HG02870 (cell line): ENCODE results near the gene SDSL.

Experiments
- ATAC-seq: cut with Tn5 transposase; IDR thresholded peaks from one replicate; pipeline ENCODE4 v1.9.1; 2021; ENCODE audit warnings: mild to moderate bottlenecking, moderate library complexity; ENCODE audit not compliant: unreplicated experiment

Gene SDSL, protein sequence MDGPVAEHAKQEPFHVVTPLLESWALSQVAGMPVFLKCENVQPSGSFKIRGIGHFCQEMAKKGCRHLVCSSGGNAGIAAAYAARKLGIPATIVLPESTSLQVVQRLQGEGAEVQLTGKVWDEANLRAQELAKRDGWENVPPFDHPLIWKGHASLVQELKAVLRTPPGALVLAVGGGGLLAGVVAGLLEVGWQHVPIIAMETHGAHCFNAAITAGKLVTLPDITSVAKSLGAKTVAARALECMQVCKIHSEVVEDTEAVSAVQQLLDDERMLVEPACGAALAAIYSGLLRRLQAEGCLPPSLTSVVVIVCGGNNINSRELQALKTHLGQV

DNA sequence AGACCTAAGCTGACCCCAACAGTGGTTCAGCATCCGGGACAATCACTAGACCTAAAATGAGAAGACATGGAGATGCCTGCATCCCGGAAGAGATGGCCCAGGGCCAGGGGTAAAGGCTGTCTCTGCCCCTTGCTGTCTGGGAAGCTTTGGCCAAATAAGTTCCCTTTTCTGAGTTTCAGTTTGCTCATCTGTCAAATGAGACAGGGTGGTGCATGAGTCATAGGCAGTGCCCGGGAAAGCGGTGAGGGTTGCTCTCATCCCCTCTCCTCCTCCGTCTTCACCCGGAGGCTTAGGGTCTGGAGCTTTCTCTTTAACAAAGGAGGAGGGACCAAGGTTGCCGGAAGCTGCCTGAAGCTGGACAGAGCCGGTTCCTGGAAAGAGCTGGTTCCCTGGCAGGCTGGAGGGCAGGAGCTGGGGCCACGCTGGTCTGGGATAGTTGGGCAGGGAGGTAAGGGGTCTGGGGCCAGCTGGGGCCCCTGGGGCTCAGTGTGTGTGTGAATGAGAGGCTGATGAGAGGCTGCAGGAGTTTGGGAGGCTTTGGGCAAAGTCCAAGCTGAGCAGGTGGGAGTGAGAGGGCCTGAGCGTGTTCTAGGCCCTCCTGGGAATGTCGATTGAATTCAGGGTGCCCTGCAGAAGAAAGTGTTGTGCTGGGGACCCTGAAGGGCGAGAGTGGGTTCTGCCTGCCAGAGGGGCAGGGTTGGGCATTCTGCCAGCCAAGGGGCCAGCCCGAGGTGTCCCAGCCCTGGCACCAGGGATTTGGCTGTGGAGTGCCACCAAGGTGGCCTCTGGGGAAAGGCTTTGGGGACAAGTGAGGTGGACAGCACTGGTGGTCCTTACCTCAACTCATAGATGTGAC lies at the start of gene SDSL:
TSS of gene SDSL (plus strand) at position 351 of the 856 bp plus-strand sequence. CDS start 5,603 bp downstream, outside the sequence.
- peak; percentile 88 for ATAC-seq

DNA sequence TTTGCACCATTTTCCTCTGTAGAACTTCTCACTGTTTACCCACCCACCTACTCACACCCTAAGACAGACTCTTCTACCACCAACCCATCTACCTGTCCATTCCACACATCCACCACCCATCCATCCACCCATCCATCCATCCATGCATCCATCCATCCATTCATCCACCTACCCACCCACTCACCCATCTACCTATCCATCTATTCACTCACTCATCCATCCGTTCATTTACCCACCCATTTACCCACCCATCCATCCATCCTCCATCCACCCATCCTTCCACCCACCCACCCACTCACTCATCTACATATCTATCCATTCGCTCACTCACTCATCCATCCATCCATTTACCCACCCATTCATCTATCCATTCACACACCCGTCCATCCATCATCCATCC lies 48.7 kb upstream of the SDSL start:
- ATAC-seq = no peak

DNA sequence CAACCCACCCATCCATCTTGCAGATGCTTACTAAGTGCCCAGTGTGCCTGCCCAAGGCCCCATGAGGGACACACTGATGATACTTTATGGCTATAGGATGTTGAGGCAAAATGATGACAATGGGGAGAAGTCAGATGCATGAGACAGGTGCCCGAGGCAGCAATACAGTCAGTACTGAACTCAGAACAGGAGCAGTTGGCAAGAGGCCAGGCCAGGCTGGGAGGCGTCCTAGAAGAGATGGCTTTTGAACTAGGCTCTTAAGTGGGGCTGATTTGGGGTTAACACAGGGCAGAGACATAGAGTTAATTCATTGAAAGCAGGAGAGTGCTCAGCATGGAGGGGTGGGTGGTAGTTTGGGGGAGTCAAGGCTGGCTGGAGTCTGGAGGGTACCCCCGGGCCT lies 48.2 kb upstream of the SDSL start:
- no peak for ATAC-seq

DNA sequence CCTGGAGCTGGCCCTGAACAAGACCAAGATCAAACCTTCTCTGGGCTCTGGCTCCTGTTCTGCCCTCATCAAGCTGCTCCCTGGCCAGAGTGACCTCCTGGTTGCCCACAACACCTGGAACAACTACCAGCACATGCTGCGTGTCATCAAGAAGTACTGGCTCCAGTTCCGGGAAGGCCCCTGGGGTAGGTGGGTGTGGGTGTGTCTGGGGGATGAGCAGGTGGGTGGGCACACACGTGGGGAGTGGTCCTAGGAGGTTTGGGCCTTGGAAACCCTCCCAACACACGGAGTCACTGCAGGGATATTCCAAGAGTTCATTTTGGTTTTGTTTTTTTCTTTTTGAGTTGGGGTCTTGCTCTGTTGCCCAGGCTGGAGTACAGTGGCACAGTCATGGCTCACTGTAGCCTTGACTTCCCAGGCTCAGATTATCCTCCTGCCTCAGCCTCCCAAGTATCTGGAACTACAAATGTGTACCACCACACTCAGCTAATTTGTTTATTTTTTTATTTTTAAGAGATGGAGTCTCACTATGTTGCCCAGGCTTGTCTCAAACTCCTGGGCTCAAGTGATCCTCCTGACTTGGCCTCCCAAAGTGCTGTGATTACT lies 47.3 kb upstream of the SDSL start:
- ATAC-seq = no peak

DNA sequence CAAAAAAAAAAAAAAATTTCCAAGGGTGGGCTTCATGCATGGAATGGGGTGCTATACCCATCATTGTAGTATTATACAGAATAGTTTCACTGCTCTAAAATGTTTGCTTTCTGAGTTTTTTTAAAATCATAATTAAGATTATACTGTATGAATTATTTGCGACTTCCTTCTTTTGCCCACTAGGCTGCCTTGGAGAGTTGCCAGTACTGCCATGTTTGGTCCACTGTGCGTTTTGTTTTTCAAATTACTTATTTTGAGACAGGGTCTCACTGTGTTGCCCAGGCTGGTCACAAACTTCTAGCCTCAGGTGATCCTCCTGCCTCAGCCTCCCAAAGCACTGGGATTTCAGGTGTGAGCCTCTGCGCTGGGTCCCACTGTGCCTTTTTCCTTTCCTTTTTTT lies 43.9 kb upstream of the SDSL start:
- ATAC-seq = no peak

DNA sequence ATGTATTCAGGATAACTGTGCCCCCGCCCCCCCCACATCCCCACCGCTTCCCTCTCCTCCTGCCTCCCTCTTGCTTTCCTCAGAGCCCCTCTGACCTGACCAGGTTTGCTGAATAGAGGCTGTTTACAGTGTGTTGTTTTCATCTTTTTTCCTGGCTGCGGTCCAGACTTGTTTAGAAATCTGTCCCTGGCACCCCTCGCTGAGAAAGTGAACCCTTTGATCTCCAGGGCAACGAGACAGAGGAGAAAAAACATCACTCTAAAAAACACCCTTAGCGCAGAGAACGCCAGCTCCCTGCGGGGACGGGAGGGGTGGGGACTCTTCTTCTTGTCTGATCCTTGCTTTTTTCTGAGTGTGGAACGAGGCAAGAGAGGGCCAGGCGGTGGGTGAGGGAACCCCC lies 41.0 kb upstream of the SDSL start:
- no peak for ATAC-seq

DNA sequence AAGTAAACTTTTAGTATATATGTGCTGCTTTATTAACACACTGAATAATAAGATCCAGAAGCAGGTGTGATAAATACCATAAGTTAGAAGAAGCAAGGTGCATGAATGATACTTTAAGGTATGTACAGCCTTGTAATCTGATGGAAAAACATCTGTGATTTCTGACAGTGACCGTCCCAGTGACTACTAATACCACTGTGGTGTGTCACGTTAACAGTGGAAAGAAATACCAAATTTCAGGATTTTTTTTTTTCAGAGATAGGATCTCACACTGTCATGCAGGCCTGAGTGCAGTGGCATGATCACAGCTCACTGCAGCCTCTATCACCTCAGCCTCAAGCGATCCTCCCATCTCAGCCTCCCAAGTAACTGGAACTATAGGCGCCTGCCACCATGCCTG lies 40.0 kb upstream of the SDSL start:
- no peak for ATAC-seq

DNA sequence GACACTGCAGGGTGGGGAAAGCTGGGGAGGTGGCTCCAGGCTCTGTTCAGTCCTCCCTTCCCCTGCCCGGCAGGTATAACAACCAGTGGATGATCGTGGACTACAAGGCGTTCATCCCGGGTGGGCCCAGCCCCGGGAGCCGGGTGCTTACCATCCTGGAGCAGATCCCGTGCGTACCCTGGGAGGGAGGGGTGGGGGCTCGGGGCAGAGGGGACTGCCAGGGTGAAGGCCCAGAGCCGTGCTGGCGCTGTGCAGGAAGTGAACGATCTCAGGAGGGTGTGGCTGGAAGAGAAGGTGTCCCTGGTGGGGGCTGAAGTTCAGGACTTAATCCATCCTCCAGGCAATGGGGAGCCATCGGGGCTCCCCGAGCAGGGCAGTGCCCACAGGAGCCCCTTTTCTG lies 37.4 kb upstream of the SDSL start:
- ATAC-seq = no peak

DNA sequence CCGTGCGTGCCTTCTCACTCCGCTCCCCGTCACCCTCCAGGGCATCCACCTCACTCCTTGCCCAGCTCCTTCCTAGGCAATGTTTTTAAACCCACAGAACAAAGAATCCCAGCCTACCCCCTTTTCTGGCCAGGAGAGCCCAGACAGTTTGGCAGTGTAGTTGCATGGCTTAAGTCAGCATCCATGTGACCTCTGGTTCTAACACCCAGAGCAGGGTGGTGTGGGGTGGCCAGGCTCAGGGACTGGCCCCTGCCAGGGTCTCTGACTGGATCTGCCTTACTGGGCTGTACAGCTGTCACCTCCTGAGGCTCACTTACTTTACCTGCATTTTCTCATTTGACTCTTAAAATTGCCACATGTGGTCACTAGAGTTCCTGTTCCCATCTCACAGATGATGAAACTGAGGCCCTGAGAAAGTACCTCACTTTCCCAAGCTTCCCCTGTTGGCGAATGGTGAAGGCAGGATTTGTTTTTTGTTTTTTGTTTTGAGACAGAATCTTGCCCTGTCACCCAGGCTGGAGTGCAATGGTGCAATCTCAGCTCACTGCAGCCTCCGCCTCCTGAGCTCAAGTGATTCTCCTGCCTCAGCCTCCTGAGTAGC lies 36.8 kb upstream of the SDSL start:
- no peak for ATAC-seq

DNA sequence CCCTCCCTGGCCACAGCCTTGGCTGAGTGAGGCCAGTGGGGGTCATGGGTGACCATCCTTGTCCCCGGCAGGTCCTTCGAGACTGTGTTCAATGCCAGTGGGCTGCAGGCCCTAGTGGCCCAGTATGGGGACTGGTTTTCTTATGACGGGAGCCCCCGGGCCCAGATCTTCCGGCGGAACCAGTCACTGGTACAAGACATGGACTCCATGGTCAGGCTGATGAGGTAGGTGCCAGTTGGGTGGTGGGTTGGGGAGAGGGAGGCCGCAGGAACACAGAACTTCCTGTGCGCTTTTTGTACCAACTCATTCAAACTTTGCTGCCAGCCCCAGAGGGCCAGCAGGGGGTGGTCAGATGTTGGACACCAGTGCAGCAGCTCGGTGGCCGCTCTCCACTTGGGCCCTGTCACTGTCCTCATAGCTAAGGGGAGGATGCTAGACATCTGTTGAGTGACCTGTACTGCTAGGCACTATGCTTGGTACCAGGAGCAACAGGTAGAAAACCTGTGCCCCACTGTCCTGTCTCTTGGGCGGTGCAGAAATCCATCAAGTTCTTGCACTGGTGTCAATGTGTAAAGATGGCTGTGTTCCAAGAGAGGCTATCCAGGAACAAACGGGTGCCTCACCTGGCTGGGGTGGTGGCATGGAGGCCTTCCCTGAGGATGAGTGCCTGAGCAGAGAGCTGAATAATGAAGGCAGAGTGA lies 35.2 kb upstream of the SDSL start:
- no peak for ATAC-seq

DNA sequence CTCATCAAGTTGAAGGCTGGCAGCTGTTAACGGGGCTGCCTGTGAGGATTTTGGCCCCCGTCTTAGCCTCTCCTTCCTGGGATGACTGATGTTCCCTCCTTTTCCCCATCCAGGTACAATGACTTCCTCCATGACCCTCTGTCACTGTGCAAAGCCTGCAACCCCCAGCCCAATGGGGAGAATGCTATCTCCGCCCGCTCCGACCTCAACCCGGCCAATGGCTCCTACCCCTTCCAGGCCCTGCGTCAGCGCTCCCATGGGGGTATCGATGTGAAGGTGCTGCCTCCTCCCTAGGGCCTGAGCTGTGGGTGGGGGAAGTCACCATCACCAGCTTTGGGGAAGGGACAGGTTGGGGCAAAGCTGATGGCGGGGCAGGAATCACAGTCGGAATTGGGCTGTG lies 34.5 kb upstream of the SDSL start:
- ATAC-seq = no peak

DNA sequence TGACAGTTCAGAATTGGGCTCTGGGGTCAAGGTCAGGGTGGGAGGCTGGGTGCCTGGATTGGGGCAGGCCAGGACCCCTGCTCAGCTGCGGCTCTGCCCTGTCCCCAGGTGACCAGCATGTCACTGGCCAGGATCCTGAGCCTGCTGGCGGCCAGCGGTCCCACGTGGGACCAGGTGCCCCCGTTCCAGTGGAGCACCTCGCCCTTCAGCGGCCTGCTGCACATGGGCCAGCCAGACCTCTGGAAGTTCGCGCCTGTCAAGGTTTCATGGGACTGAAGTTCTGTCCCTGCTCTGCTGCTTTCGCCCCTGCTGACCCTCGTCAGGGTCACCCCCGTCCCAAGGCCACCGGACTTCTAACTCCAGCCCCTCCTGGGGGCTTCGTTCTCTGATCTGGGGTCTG lies 33.8 kb upstream of the SDSL start:
- ATAC-seq = no peak

DNA sequence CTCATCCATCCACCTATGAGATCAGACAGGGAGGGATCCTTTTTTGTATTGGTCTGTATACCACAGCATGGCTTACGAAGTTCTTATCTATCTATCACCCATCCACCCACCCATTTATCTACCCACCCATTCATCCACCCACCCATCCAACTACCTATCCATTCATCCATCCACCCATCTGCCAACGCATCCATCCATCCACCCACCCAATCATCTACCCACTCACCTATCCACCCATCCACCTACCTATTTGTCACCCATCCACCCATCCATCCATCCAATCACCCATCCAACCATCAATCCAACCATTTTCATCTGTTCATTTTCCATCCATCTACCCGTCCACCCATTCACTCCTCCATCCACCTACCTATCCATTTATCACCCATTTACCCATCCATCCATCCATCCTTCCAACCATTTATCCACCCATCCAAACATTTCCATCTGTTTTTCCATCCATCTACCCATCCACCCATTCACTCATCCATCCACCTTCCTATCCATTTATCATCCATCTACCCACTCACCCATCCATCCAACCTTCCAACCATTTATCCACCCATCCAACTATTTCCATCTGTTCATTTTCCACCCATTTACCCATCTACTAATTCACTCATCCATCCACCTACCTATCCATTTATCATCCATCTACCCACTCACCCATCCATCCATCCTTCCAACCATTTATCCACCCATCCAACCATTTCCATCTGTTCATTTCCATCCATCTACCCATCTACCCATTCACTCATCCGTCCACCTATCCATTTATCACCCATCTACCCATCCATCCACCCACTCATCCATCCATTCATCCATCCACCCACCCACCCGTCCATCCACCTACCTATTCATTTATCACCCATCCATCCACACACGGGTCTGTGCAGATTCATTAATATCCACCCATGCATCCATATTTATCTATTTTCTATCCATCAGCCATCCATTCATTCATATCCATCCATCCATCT lies 31.8 kb upstream of the SDSL start:
- ATAC-seq = no peak

DNA sequence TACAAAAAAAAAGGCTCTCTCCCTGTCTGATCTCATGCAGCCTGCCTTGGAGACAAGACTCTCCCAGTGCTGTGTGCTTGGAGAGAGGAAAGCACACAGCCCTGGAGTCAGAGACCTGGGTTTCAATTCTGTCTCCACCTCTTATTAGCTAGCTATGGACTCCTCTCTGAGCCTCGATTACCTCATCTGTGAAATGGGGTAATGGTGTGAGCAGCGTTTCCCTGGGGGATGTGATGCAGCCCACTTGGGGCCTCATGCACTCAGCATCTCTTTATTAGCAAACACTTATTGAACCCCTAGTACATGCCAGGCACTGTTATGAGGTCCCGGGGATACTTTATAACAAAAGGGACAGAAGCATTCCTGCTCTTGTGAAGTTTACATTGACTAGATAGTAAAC lies 31.0 kb upstream of the SDSL start:
- ATAC-seq = no peak

DNA sequence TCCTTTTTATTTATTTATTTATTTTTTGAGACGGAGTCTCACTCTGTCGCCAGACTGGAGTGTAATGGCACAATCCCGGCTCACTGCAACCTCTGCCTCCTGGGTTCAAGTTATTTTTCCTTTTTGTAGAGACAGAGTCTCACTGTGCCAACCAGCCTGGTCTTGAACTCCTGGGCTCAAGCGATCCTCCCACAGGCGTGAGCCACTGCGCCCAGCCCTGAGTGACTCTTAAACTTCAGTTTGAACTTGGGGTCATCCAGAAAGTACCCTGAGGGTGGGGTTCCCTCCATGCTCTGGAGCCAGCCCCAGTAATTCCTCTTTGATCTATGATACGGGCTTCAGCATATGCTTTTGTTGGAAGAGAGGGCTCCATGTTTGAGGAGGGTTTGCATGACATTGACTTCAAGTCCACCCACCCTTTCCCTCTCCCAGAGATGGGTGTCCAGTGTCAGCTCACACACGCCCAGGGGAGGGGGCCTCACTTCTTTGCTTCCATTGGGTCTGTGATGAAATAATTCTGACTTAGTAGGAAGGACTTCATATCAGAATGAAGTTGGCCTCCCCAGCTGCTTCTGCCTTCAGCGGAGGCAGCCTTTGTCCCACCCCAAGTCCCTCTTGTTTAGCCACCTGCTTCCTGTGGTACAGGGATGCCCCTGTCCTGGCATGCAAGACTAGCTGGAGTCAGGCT lies 30.4 kb upstream of the SDSL start:
- no peak for ATAC-seq

DNA sequence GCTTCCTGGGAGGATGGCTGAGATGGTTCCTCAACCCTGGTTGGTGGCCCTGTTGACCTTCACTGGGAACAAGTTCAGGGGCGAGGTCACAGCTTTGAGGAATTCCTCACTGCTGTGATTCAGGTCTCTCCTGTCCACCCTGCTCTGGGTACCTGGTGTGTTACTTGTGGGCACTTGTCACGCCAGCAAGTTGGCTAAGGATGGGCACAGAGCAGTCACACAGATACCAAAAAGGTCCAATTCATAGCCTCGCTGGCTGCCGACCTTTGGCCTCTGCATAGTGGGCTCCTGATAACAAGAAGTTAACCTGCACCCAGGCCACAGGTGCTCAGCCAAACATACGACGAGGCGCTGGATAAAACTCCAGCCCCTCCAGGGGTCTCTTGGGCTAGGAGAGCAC lies 29.7 kb upstream of the SDSL start:
- no peak for ATAC-seq

DNA sequence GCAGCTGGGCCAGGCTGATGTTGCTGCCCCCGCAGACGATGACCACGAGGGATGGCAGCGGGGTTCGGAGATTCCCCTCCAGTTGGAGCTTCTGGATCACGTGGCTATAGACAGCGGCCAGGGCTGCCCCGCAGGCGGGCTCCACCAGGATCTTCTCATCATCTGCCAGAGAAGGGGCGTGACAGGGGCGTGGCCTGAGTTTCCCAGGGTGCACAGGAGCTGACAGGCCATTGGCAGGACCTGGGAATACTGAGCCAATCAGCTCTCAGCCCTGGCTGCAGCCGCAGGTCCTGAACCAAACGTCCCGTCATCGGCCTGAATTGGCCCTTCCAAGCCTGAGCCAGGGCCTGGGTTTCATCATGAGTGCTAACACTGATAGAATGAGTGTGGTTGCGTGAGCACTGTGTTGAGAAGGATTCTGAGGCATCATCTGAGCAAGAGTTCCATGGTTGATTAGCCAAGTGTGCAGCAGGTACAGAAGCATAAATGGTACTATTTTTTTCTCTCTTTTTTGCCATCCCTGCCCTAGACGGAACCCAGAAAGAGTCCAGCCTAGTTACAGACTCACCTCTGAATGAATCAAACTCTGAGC lies 29.1 kb upstream of the SDSL start:
- ATAC-seq = no peak

DNA sequence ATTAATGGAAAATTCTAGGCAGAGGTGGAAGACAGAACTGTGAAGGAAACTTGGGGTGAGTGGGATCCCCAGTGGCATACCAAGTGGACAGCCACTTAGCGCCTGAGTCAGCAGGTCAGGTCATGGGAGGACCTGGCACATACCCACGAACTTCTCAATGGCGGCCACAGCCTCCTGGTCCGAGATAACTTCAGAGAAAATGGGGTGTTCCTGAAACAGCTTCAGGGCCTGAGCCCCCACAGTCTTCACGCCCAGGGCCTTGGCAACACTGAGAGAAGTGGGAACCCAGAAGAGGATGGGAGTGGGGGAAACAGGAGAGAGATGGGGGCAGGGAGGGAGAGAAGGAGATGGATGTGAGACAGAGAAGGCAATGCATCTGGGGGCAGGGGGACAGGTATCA lies 28.4 kb upstream of the SDSL start:
- ATAC-seq = no peak

DNA sequence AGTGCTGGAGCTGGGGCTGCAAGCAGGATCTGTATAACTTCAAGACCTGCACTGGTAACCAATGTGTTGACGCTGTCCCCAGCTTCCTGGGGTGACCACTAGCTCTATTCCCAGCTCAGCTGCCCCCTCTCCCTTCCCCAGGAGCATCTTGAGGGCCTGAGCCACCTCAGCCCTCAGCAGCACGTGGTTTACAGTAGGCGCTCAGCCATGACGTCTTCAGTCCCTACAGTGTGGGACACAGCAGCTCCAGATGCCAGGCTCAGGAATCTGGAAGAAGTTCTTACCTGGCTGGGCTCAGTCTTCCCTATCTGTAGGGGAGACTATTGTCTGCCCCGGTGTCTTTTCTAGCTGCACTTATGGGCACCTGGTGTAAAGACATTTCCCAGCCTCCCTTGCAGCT lies 27.1 kb upstream of the SDSL start:
- no peak for ATAC-seq
